ENCODE results near the gene TAS2R41.

The TAS2R41 gene

DNA sequence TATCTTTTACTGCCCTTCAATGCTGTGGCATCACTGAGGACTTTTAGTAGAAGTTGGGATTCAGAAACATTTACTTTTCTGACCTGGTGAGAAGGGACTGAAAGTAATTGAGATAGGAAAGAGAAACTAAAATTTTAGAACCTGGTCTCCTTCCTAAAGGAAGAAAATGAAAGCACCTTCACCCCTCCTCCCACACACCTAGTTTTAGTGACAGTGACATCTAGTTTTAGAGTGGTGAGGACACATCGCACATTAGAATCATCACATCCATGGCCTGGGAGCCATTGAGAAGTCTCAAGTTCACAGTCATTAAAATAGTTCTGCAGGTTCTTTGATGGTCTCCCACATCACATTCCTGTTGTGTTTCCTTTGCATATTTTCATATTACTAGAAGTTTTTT is 16.1 kb downstream of the TAS2R41 start:
- no peak for DNase-seq (ENCODE audit: low spot score)

DNA sequence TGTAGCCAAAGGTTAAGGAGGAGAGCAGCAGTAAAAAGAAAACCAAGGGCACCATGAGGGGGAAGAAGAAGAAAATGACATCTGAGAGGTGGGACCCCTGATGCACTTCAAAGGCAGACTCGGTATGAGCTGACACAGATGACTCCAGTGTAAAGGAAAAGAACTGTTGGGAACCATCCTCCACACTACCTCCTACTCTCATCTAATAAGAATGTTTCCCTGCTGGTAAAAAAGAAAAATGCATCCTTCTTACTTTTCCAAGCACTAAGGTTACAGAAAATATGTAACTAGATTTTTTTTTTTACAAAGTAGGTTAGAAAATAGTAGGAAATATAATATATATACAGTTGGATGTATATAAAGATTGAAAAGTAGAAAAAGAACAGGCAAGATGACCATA is 16.9 kb downstream of the TAS2R41 start:
- DNase-seq (ENCODE audit: low spot score): no peak

GRCh38 chr7:143495851-143496250 is 18.2 kb downstream of the TAS2R41 start:
- DNase-seq (ENCODE audit: low spot score): no peak

- DNase-seq (ENCODE audit: low spot score): no peak
Observed at GRCh38 chr7:143496263-143496662, 18.6 kb downstream of the TAS2R41 start.

GRCh38 chr7:143497008-143497795 is 19.5 kb downstream of the TAS2R41 start:
- DNase-seq (ENCODE audit: low spot score): no peak

GRCh38 chr7:143499246-143499645 is 21.6 kb downstream of the TAS2R41 start:
- DNase-seq (ENCODE audit: low spot score): peak; percentile 43

DNA sequence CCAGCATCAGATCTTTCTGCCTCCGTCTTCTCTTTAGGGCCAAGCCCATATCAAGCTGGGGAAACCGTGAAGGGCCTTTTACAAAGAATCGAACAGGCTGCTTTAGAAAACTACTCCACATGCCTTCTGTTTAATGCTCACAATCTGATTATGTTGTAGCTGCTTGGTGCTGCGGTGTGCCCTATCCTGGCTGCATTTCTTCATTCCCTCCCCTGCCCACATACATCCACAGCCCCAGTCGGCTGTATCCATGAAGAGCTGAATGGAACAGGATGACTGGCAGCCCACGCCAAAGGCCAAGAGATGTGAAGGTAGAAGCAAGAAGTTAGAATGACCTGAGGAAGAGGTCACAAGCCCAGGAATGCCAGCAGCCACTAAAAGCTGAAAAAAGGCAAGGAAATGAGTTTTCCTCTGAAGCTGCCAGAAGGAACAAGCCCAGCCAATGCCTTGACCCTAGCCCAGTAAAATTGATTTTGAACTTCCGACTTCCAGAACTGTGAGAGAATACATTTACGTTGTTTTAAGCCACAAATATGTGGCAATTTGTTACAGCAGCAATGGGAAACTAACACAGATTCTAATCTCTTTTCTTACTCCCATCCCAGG is 22.2 kb downstream of the TAS2R41 start:
- DNase-seq (ENCODE audit: low spot score): no peak

- no peak for DNase-seq (ENCODE audit: low spot score)
Observed at GRCh38 chr7:143503261-143503660, 25.6 kb downstream of the TAS2R41 start.

DNA sequence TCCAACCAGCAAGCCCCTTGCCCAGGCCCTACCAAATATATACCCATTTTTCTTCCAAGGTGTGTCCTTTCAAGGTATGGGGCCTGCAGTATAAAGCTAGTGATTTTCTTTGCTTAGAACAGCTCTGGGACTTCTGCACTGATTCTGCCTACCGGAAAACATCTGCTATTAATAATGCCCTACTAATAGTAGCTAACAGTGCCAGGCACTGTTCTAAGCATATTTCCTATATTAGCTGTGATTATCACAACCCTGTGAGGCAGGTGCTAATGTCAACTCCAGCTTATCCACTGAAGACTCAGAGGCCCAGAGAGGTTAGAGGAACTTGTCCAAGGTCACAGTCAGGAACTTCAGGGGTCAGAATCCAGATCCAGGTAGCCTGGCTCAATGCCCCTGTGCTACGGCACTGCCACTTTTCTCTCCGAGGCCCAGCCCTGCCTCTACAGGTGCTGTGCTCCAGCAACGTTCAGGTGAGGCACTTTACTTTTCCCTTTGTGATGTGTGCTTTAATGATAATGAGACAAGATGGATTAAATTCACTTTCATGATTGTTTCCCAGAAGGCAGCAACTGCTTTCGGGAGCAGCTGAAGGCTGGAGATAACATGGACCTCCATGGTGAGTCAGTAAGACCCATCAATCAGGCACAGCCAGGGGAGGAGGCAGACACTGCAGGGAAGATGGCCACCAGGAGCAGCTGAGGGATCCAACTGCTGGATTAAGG is 26.7 kb downstream of the TAS2R41 start:
- no peak for DNase-seq (ENCODE audit: low spot score)

DNA sequence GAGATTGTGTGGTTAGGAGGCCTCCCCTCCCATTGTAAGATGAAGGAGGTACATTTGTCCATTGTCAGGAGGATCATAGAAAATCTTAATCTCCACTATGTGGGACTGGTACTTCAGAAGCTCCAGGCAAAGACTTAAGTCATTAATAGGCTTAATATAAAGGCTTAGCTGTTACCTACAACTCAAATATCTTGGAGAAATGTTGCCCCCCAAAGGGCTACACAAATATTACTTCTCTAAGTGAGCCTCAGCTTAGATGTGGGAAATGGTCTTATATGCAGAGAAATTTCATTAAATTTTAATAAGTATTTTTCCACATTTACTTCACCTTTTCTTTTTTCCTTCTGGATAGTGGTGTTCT is 27.2 kb downstream of the TAS2R41 start:
- no peak for DNase-seq (ENCODE audit: low spot score)

DNA sequence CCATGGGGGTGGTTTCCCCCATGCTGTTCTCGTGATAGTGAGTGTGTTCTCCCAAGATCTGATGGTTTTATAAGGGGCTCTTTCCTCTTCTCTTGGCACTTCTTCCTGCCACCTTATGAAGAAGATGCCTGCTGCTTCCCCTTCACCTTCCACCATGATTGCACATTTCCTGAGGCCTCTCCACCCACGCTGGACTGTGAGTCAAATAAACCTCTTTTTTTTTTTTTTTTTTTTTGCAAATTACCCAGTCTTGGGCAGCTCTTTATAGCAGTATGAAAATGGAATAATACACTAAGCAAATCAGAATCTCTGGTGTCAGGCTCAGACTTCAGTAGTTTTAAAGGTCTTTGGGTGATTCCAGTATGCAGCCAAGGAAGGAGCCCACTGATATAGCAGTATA is 28.2 kb downstream of the TAS2R41 start:
- DNase-seq (ENCODE audit: low spot score): no peak

DNA sequence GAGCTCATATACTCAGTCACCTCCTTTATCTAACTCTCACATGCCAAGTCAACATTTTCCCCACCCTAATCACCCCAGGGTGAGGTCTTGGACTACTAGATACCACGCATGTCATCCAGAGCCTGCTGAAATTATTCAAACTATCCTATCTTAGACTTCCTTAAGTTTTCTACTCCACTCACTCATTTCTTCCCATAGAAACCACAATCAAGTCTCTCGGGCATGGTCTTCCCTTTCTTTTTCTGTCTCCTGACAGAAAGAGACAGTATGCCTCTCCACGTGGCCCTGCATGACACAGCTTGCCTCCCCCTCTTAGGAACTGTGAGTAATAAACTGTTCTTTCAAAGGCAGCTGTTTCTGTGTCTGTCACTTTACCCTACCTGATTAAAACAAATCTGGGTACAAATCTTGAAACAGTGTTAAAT is 29.4 kb downstream of the TAS2R41 start:
- DNase-seq (ENCODE audit: low spot score): no peak

DNA sequence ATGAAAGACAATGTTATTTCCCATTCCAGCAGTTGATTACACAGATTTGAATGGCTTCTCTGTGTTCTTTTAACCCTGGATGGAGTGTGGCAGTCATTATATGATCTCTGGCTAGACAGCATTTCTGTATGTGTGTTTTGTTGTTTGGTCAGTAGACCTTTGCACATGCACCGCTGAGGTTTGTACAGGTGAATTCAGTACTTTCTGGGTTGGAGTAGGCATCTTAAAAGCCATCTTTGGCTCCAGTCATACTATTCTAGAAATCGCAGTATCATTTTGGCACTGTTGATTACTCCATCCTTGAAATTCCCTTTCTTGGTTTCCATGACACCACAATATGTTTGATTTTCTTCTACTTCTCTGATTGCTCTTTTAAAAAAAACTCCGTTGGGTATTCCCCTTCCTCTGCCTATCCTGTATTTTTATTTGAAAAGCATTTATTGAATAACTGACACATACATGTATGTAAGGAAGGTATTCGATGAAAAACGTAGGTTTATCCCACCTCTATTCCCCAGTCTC is 29.9 kb downstream of the TAS2R41 start:
- no peak for DNase-seq (ENCODE audit: low spot score)

GRCh38 chr7:143510854-143511592 is 33.4 kb downstream of the TAS2R41 start:
- DNase-seq (ENCODE audit: low spot score): peak; percentile 41

GRCh38 chr7:143511593-143512047 is 33.9 kb downstream of the TAS2R41 start:
- no peak for DNase-seq (ENCODE audit: low spot score)

- DNase-seq (ENCODE audit: low spot score): peak; percentile 35
Observed at GRCh38 chr7:143512488-143513340, 35.0 kb downstream of the TAS2R41 start.

DNA sequence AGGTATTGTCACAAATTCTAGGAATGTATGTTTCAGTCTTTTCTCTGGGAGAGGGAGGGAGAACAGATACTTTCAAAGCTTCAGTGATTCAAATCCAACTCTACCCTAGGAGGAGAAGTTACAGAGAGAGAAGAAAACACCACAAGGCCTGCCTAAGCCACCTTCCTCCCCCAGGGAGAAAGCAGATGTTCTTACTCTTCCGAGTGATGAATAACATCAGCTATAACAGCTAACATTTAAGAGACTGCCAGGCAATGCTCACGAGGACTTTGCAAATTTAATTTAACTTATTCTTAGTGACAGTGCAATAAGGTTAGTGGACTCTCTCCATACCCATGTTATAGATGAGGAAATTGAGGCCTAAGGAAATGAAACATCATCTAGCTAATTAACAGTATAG is 36.8 kb downstream of the TAS2R41 start:
- no peak for DNase-seq (ENCODE audit: low spot score)

DNA sequence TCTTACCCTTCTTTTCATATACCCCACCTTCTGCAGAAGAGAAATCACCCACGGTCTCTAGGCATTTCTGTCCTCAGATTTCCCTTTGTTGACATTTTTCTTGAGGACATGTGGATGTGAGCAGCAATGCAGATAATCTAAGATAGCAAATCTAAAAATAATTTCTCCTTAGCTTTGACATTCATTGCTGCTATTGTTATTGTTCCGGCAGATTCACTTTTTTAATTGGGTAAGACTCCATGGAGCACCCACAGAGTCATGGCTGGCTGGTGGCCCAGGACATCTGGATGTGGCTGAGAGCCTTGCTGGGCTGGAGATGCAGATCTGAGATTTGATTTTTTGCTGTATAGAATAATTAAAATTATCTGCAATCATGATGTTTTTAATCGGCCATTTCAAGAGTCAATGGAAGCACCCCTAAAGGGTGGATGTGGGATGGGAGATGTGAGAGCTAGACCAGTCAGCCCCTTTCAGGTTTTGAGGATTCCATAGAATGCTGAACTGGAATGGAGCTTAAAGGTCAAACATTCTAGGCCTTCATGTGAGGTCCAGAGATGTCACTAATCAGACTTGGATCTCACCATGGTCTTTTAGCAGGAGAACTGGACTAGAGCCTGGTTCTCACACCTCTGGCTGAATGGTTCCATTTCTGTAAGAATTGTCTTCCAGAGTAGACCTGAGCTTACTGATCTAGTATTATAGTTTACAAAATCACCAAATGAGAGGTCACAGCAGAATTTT is 37.5 kb downstream of the TAS2R41 start:
- peak; percentile 26 for DNase-seq (ENCODE audit: low spot score)

DNA sequence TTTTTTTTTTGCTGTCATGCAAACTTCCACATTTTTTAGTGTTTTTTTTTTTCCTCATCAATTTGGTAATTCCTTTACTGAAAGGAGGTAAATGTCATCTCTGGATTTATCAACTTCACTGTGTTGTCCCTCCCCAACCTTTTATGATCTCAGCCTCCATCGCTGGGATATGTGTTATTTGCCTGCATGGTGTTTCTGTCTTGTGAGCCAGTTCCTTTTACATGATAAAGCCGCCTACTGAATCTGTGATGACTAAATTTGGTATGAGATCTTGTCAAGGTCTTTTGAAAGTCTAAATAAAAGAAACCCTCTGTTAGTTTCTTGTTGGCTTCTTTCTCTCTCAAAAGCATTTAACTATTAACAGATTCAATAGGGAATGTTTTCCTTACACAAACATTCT is 39.3 kb downstream of the TAS2R41 start:
- no peak for DNase-seq (ENCODE audit: low spot score)

- no peak for DNase-seq (ENCODE audit: low spot score)
Observed at GRCh38 chr7:143518521-143518920, 40.8 kb downstream of the TAS2R41 start.
